K562 (cell line): ENCODE measurements around the gene APBA2. TPM values are rescaled to one million over a fixed set of nuclear protein-coding genes. Genes with fewer than 3 reads are reported as not detected.
A peak's percentile ranks its signal among the peaks of the same experiment; 100 is the strongest.

Source experiments
- CGGBP1 ChIP-seq: fragments of 250-450 bp; sonication (Bioruptor Pico); IDR thresholded peaks from 2 replicates; pipeline ENCODE4 v1.9.0; 2021; ENCODE audit warnings: mild to moderate bottlenecking
- E2F6 ChIP-seq, 2 experiments: IDR thresholded peaks; 2 replicates each; pipeline ENCODE4 v1.6.1; 2011; ENCODE audit warnings: borderline replicate concordance in 1 of 2, control low read depth in 1 of 2, low read depth in 1 of 2, low read length in 1 of 2, mild to moderate bottlenecking in 1 of 2, mixed read lengths in 1 of 2, moderate library complexity in 1 of 2; ENCODE audit not compliant: insufficient read depth in 1 of 2, insufficient read length in 1 of 2, poor library complexity in 1 of 2, severe bottlenecking in 1 of 2; ENCODE audit errors: extremely low read depth in 1 of 2
- HIVEP1 ChIP-seq: fragments of 250-450 bp; sonication (Bioruptor Pico); IDR thresholded peaks from 2 replicates; pipeline ENCODE4 v1.4.0; 2020; ENCODE audit warnings: mild to moderate bottlenecking
- HMG20A ChIP-seq: fragments of 450-650 bp; formaldehyde crosslinking; conservative IDR thresholded peaks from 2 replicates; pipeline ENCODE4 v1.4.0; 2020; ENCODE audit warnings: mild to moderate bottlenecking, mixed read lengths
- HOMEZ ChIP-seq: fragments of 250-450 bp; sonication (Bioruptor Pico); IDR thresholded peaks from 2 replicates; pipeline ENCODE4 v1.4.0; 2020; ENCODE audit warnings: mild to moderate bottlenecking, moderate library complexity
- IRF9 ChIP-seq: fragments of 450-650 bp; IDR thresholded peaks from 2 replicates; pipeline ENCODE4 v1.6.1; 2016; ENCODE audit warnings: missing biosample characterization, missing genetic modification characterization
- MEIS2 ChIP-seq: fragments of 450-650 bp; IDR thresholded peaks from 2 replicates; pipeline ENCODE4 v1.6.1; 2014; ENCODE audit warnings: mild to moderate bottlenecking; ENCODE audit not compliant: partially characterized antibody
- MIER1 ChIP-seq: fragments of 450-650 bp; IDR thresholded peaks from 2 replicates; pipeline ENCODE4 v1.6.1; 2016; ENCODE audit warnings: antibody characterized with exemption, mild to moderate bottlenecking, low read depth
- MLX ChIP-seq, 2 experiments: fragments of 450-650 bp in 1 of 2; sonication (generic) in 1 of 2; formaldehyde crosslinking; conservative IDR thresholded peaks; 2 replicates each; pipeline versions ENCODE4 v1.4.0 to v1.8.1; 2020 to 2022; ENCODE audit warnings: mild to moderate bottlenecking in 1 of 2, missing genetic modification reagents in 1 of 2
- PHF20 ChIP-seq: fragments of 450-650 bp; IDR thresholded peaks from 2 replicates; pipeline ENCODE4 v1.6.1; 2018; ENCODE audit not compliant: partially characterized antibody
- PRPF4 ChIP-seq: fragments of 200-400 bp; formaldehyde crosslinking; IDR thresholded peaks from one replicate; pipeline ENCODE4 v1.6.1; 2017; ENCODE audit warnings: low read length, low read depth, mild to moderate bottlenecking; ENCODE audit not compliant: insufficient read depth, poor library complexity, severe bottlenecking
- RBM39 ChIP-seq: fragments of 200-400 bp; formaldehyde crosslinking; optimal IDR thresholded peaks from 2 replicates; pipeline ENCODE3; 2018; ENCODE audit warnings: low read depth, low read length
- TAF9B ChIP-seq: fragments of 450-650 bp; IDR thresholded peaks from 2 replicates; pipeline ENCODE4 v1.6.1; 2018; ENCODE audit warnings: mild to moderate bottlenecking; ENCODE audit not compliant: partially characterized antibody
- TEAD1 ChIP-seq, 2 experiments: fragments of 450-650 bp in 1 of 2; sonication (generic) in 1 of 2; formaldehyde crosslinking; IDR thresholded peaks; 2 replicates each; pipeline versions ENCODE4 v1.4.0 to v1.8.0; 2020 to 2022; ENCODE audit warnings: mild to moderate bottlenecking in 2 of 2, missing genetic modification reagents in 1 of 2
- ZC3H4 ChIP-seq: sonication (generic); formaldehyde crosslinking; IDR thresholded peaks from 2 replicates; pipeline ENCODE4 v1.9.0; 2021; ENCODE audit warnings: missing genetic modification reagents, borderline replicate concordance
- ZKSCAN8 ChIP-seq: fragments of 200-800 bp; sonication (Bioruptor generic); IDR thresholded peaks from 2 replicates; pipeline ENCODE4 v1.6.1; 2016; ENCODE audit warnings: missing genetic modification characterization, missing compliant biosample characterization
- ZNF133 ChIP-seq: fragments of 250-450 bp; sonication (Bioruptor Pico); IDR thresholded peaks from 2 replicates; pipeline ENCODE4 v1.4.0; 2020; ENCODE audit warnings: mild to moderate bottlenecking
- ZNF140 ChIP-seq: fragments of 250-450 bp; sonication (Bioruptor Pico); IDR thresholded peaks from 2 replicates; pipeline ENCODE4 v1.8.0; 2021; ENCODE audit warnings: moderate library complexity, mild to moderate bottlenecking, inconsistent platforms
- ZNF347 ChIP-seq: fragments of 450-650 bp; formaldehyde crosslinking; IDR thresholded peaks from 2 replicates; pipeline ENCODE4 v1.4.0; 2020; ENCODE audit warnings: low read depth, mild to moderate bottlenecking, moderate library complexity
- ZNF384 ChIP-seq: IDR thresholded peaks from 2 replicates; pipeline ENCODE4 v1.6.1; 2012; ENCODE audit warnings: low read depth, low read length, improper control_type of control experiment
- ZNF695 ChIP-seq: fragments of 450-650 bp; formaldehyde crosslinking; IDR thresholded peaks from 2 replicates; pipeline ENCODE4 v1.4.0; 2020; ENCODE audit warnings: mild to moderate bottlenecking, moderate library complexity
- polyA plus RNA-seq, 8 experiments: library from polyadenylated mRNA; depleted of rRNA in 4 of 8; stranded (reverse) in 5 of 8; unstranded in 3 of 8; fragments of >200 nt; fragmentation: Nextera tagmentation in 2 of 8; fragmentation: Illumina TruSeq in 1 of 8; extraction: Ambion mirVana in 2 of 8; extraction: Trizol in 1 of 8; gene quantifications; 2 replicates each; pipeline versions ENCODE4 v1.2.1 to v1.2.3, GENCODE V29; 2011 to 2014; ENCODE audit warnings: inconsistent platforms in 1 of 8, missing spikeins in 1 of 8
- total RNA-seq, 7 experiments: library from RNA; depleted of rRNA in 6 of 7; stranded (reverse); fragments of >200 nt in 6 of 7; fragmentation: Illumina TruSeq in 2 of 7; extraction: Trizol in 2 of 7; gene quantifications; 2 replicates each; pipeline versions ENCODE4 v1.2.1 to v1.2.3, GENCODE V29; 2011 to 2021; ENCODE audit warnings: low replicate concordance in 1 of 7

APBA2 gene
- total and polyA plus RNA-seq, 9 of the 15 experiments (the other 6 are each of a cell fraction or from before 2014, with no cell fraction given), result 0.24 to 40.9 (median 25.2) TPM

GRCh38 chr15:28911310-28911931 is 25.6 kb downstream of the APBA2 start (continued):
- no peak for TF ChIP-seq IRF9 (tag)
- no peak for TF ChIP-seq ZNF140 (CRISPR knock-in tag)
- TF ChIP-seq PRPF4, result no peak
- no peak for TF ChIP-seq RBM39
- TF ChIP-seq ZNF384, result no peak
- TF ChIP-seq MIER1, result no peak
- TF ChIP-seq MEIS2, result peak; percentile 42
- TF ChIP-seq E2F6 (IDR thresholded peaks at IDR 0.05; ENCODE audit: borderline replicate concordance in 1 of 2, extremely low read depth in 1 of 2, insufficient read depth in 1 of 2, insufficient read length in 1 of 2, low read depth in 1 of 2, low read length in 1 of 2, poor library complexity in 1 of 2, severe bottlenecking in 1 of 2), result peak; percentile 16 to 48
- peak in 1 of 2 experiments; percentile 77; a peak in 1 of 4 replicates for TF ChIP-seq TEAD1 (CRISPR knock-in tag; IDR thresholded peaks at IDR 0.05)
- no peak for TF ChIP-seq TAF9B
- no peak for TF ChIP-seq CGGBP1 (CRISPR knock-in tag)
- no peak for TF ChIP-seq HOMEZ (CRISPR knock-in tag)
- TF ChIP-seq PHF20, result no peak
- TF ChIP-seq HMG20A (CRISPR knock-in tag), result no peak
- no peak for TF ChIP-seq ZNF695
- TF ChIP-seq HIVEP1, result no peak
- TF ChIP-seq ZKSCAN8 (CRISPR knock-in tag), result peak; percentile 77; the same call in 1 of the 2 replicates
- TF ChIP-seq ZNF133, result no peak
- TF ChIP-seq ZC3H4 (CRISPR knock-in tag), result no peak
- TF ChIP-seq MLX (CRISPR knock-in tag; conservative IDR thresholded peaks at IDR 0.05), result no peak
- no peak for TF ChIP-seq ZNF347 (CRISPR knock-in tag)
